HG02885 (cell line): ENCODE measurements around the gene NOL4L.

ENCODE experiments used
- ATAC-seq: cut with Tn5 transposase; IDR thresholded peaks from one replicate; pipeline ENCODE4 v1.9.1; 2021; ENCODE audit warnings: mild to moderate bottlenecking; ENCODE audit not compliant: unreplicated experiment, poor library complexity

Gene NOL4L

GRCh38 chr20:32614772-32615171 is 29.6 kb upstream of the NOL4L start:
- no peak for ATAC-seq

- no peak for ATAC-seq
Measured at GRCh38 chr20:32614303-32614702, 29.2 kb upstream of the NOL4L start.

- no peak for ATAC-seq
Measured at GRCh38 chr20:32613192-32614053, 28.3 kb upstream of the NOL4L start.

- ATAC-seq: no peak
Measured at GRCh38 chr20:32612351-32613191, 27.4 kb upstream of the NOL4L start.

GRCh38 chr20:32611868-32612267 is 26.7 kb upstream of the NOL4L start:
- no peak for ATAC-seq

GRCh38 chr20:32611286-32611685 is 26.2 kb upstream of the NOL4L start:
- ATAC-seq: no peak

- no peak for ATAC-seq
Measured at GRCh38 chr20:32610472-32611218, 25.5 kb upstream of the NOL4L start.

- no peak for ATAC-seq
Measured at GRCh38 chr20:32609993-32610392, 24.9 kb upstream of the NOL4L start.

- ATAC-seq: no peak
Measured at GRCh38 chr20:32609111-32609773, 24.1 kb upstream of the NOL4L start.

GRCh38 chr20:32608664-32609015 is 23.5 kb upstream of the NOL4L start:
- no peak for ATAC-seq

GRCh38 chr20:32607727-32608663 is 22.9 kb upstream of the NOL4L start:
- ATAC-seq: no peak

- ATAC-seq: no peak
Measured at GRCh38 chr20:32607324-32607723, 22.2 kb upstream of the NOL4L start.

- no peak for ATAC-seq
Measured at GRCh38 chr20:32606790-32607189, 21.7 kb upstream of the NOL4L start.

GRCh38 chr20:32606107-32606506 is 21.0 kb upstream of the NOL4L start:
- ATAC-seq: no peak

GRCh38 chr20:32605167-32605656 is 20.1 kb upstream of the NOL4L start:
- ATAC-seq: no peak

GRCh38 chr20:32603046-32603726 is 18.1 kb upstream of the NOL4L start:
- no peak for ATAC-seq

GRCh38 chr20:32602273-32602672 is 17.1 kb upstream of the NOL4L start:
- ATAC-seq: no peak

GRCh38 chr20:32600681-32601237 is 15.6 kb upstream of the NOL4L start:
- no peak for ATAC-seq
